Activated CD4-positive, alpha-beta memory T cell treated with anti-CD3 and anti-CD28 coated beads for 36 hours (primary cell): Measurements from ENCODE around the gene PAM16. TPM values are rescaled to one million over a fixed set of nuclear protein-coding genes. Genes with fewer than 3 reads are reported as not detected.
"Not testable (repeated sequence)": the region's sequence is repeated elsewhere in the genome, so short reads cannot be mapped to it uniquely, and the experiment has no call there.

Experiments
- CTCF ChIA-PET: fragments of 350-600 bp; sonication (Branson Sonifier 250); formaldehyde crosslinking; loops from one replicate; lab custom pipeline; 2021; ENCODE audit warnings: antibody characterized with exemption, inconsistent platforms; lab: Charles Lee
- POLR2A ChIA-PET: fragments of 350-600 bp; sonication (Branson Sonifier 250); formaldehyde crosslinking; loops from one replicate; lab custom pipeline; 2021; ENCODE audit warnings: antibody characterized with exemption; lab: Charles Lee
- DNase-seq: peaks from one replicate; pipeline ENCODE4 v3.0.0-alpha.2; 2020
- H3K27ac Mint-ChIP-seq: one replicate; pipeline ENCODE4 v1.8.0; 2021; ENCODE audit warnings: mixed read lengths
- H3K27me3 Mint-ChIP-seq: one replicate; pipeline ENCODE4 v1.8.0; 2021; ENCODE audit warnings: mixed read lengths
- H3K36me3 Mint-ChIP-seq: one replicate; pipeline ENCODE4 v1.8.0; 2021; ENCODE audit warnings: mixed read lengths
- H3K4me1 Mint-ChIP-seq: one replicate; pipeline ENCODE4 v1.8.0; 2021; ENCODE audit warnings: low read depth, mixed read lengths
- H3K4me3 Mint-ChIP-seq: one replicate; pipeline ENCODE4 v1.8.0; 2021; ENCODE audit warnings: mild to moderate bottlenecking, mixed read lengths
- H3K9me3 Mint-ChIP-seq: one replicate; pipeline ENCODE4 v1.8.0; 2021; ENCODE audit warnings: mixed read lengths
- intact Hi-C: fragments of 100-400 bp; cut with micrococcal nuclease; formaldehyde crosslinking; loops from one replicate; pipeline ENCODE4 v1.15.1; 2023
- total RNA-seq, 2 experiments: library from RNA; stranded (reverse); gene quantifications; one replicate each; pipeline ENCODE4 v1.2.3, GENCODE V29; 2021

PAM16 gene
- total RNA-seq = 10 to 100 TPM; 52.8 to 63.4 TPM

- Mint-ChIP-seq H3K4me1 (peaks cover 29% of the 10 kb centered on the region), H3K36me3 (peaks cover 6% of the 10 kb centered on the region), H3K27me3 (no peaks in the 10 kb centered on the region), H3K27ac (peak within 1 kb of the TSS; percentile 89), H3K4me3 (peak within 1 kb of the TSS; percentile 97), H3K9me3 (no peaks in the 10 kb centered on the region)
- intact Hi-C loops = loop anchor here (1.0 to 2.0 kb wide), 2 partner anchors 44 to 417 kb away; no protein-coding TSS in a partner anchor
- peak; percentile 99 for DNase-seq
- CTCF ChIA-PET = interaction anchor here (0.7 to 4.6 kb wide), 6 partner anchors 9 to 97 kb away, joined by 3 to 22 read pairs (median 5); no protein-coding TSS in a partner anchor
- POLR2A ChIA-PET = interaction anchor here (0.9 to 1.0 kb wide), 3 partner anchors 52 to 64 kb away, joined by 3 to 5 read pairs (median 3); no protein-coding TSS in a partner anchor
Measured at GRCh38 chr16:4350787-4351659, at the start of gene PAM16. Gene PAM16, minus strand, starts transcription at chr16:4351321. Its CDS starts 87 bp downstream, at chr16:4351234.

- H3K36me3 Mint-ChIP-seq = peaks cover 17% of the 10 kb centered on the region
Measured at GRCh38 chr16:4399001-4399730, 48.0 kb upstream of the PAM16 start.

GRCh38 chr16:4395055-4395726, 44.1 kb upstream of the PAM16 start:
- DNase-seq = no peak
- intact Hi-C loops = no loop called here
- Mint-ChIP-seq H3K4me1 (no peaks in the 10 kb centered on the region), H3K36me3 (peaks cover 10% of the 10 kb centered on the region), H3K27me3 (no peaks in the 10 kb centered on the region), H3K27ac (no peak overlapping the region), H3K9me3 (no peaks in the 10 kb centered on the region), H3K4me3 (no peak overlapping the region)
- ChIA-PET POLR2A (no interaction called here), CTCF (interaction anchor here (3.3 kb wide), 1 partner anchor 8 kb away, joined by 33 read pairs; no protein-coding TSS in a partner anchor)

More at GRCh38 chr16:4399001-4399730, 48.0 kb upstream of the PAM16 start:
- no peak for DNase-seq
- Mint-ChIP-seq H3K9me3 (no peaks in the 10 kb centered on the region), H3K4me3 (no peak overlapping the region), H3K27me3 (no peaks in the 10 kb centered on the region), H3K4me1 (no peaks in the 10 kb centered on the region), H3K27ac (no peak overlapping the region)
- POLR2A ChIA-PET = interaction anchor here (0.7 kb wide), 1 partner anchor 154 kb away, joined by 3 read pairs; no protein-coding TSS in a partner anchor
- CTCF ChIA-PET = interaction anchor here (7.7 kb wide), 1 partner anchor 15 kb away, joined by 67 read pairs; the partner anchor contains the start of gene CORO7
- intact Hi-C loops = no loop called here

- peaks cover 10% of the 10 kb centered on the region for H3K36me3 Mint-ChIP-seq
- H3K9me3 Mint-ChIP-seq, H3K27me3 Mint-ChIP-seq, DNase-seq, intact Hi-C loops, H3K27ac Mint-ChIP-seq, POLR2A ChIA-PET, H3K4me1 Mint-ChIP-seq, H3K4me3 Mint-ChIP-seq: not testable (repeated sequence)
- CTCF ChIA-PET = interaction anchor here (3.3 kb wide), 1 partner anchor 9 kb away, joined by 33 read pairs; no protein-coding TSS in a partner anchor
Measured at GRCh38 chr16:4393850-4394249, 42.7 kb upstream of the PAM16 start.

GRCh38 chr16:4393240-4393600, 42.1 kb upstream of the PAM16 start:
- no peaks in the 10 kb centered on the region for H3K9me3 Mint-ChIP-seq
- intact Hi-C loops = no loop called here
- no peaks in the 10 kb centered on the region for H3K27me3 Mint-ChIP-seq
- H3K36me3 Mint-ChIP-seq = peaks cover 10% of the 10 kb centered on the region
- H3K4me3 Mint-ChIP-seq = no peak overlapping the region
- no peak for DNase-seq
- ChIA-PET POLR2A (no interaction called here), CTCF (interaction anchor here (3.3 kb wide), 1 partner anchor 10 kb away, joined by 33 read pairs; no protein-coding TSS in a partner anchor)
- no peaks in the 10 kb centered on the region for H3K4me1 Mint-ChIP-seq
- no peak overlapping the region for H3K27ac Mint-ChIP-seq

GRCh38 chr16:4392382-4393239, 41.5 kb upstream of the PAM16 start:
- H3K9me3 Mint-ChIP-seq = no peaks in the 10 kb centered on the region
- H3K4me3 Mint-ChIP-seq = no peak overlapping the region
- no peaks in the 10 kb centered on the region for H3K4me1 Mint-ChIP-seq
- peaks cover 10% of the 10 kb centered on the region for H3K36me3 Mint-ChIP-seq
- ChIA-PET CTCF (interaction anchor here (3.3 kb wide), 1 partner anchor 11 kb away, joined by 33 read pairs; no protein-coding TSS in a partner anchor), POLR2A (no interaction called here)
- H3K27me3 Mint-ChIP-seq = no peaks in the 10 kb centered on the region
- H3K27ac Mint-ChIP-seq = no peak overlapping the region
- intact Hi-C loops = no loop called here
- DNase-seq = no peak

GRCh38 chr16:4391631-4392381, 40.7 kb upstream of the PAM16 start:
- Mint-ChIP-seq H3K9me3 (no peaks in the 10 kb centered on the region), H3K4me3 (no peak overlapping the region), H3K27ac (no peak overlapping the region), H3K36me3 (peaks cover 10% of the 10 kb centered on the region), H3K4me1 (no peaks in the 10 kb centered on the region), H3K27me3 (no peaks in the 10 kb centered on the region)
- DNase-seq = no peak
- POLR2A ChIA-PET = no interaction called here
- intact Hi-C loops = no loop called here
- CTCF ChIA-PET = interaction anchor here (0.9 to 3.3 kb wide), 3 partner anchors 11 to 33 kb away, joined by 3 to 33 read pairs (median 15); no protein-coding TSS in a partner anchor

GRCh38 chr16:4390266-4391260, 39.4 kb upstream of the PAM16 start:
- peaks cover 7% of the 10 kb centered on the region for H3K36me3 Mint-ChIP-seq
- H3K4me3 Mint-ChIP-seq = no peak overlapping the region
- no peaks in the 10 kb centered on the region for H3K4me1 Mint-ChIP-seq
- H3K27ac Mint-ChIP-seq = no peak overlapping the region
- ChIA-PET CTCF (interaction anchor here (3.2 kb wide), 1 partner anchor 13 kb away, joined by 15 read pairs; no protein-coding TSS in a partner anchor), POLR2A (no interaction called here)
- H3K27me3 Mint-ChIP-seq = no peaks in the 10 kb centered on the region
- no peak for DNase-seq
- intact Hi-C loops = no loop called here
- no peaks in the 10 kb centered on the region for H3K9me3 Mint-ChIP-seq

- POLR2A ChIA-PET = no interaction called here
- intact Hi-C loops = no loop called here
- H3K27me3 Mint-ChIP-seq = no peaks in the 10 kb centered on the region
- no peak overlapping the region for H3K4me3 Mint-ChIP-seq
- H3K36me3 Mint-ChIP-seq = peaks cover 5% of the 10 kb centered on the region
- no peak overlapping the region for H3K27ac Mint-ChIP-seq
- no peaks in the 10 kb centered on the region for H3K9me3 Mint-ChIP-seq
- no peaks in the 10 kb centered on the region for H3K4me1 Mint-ChIP-seq
- CTCF ChIA-PET = interaction anchor here (3.2 kb wide), 1 partner anchor 14 kb away, joined by 15 read pairs; no protein-coding TSS in a partner anchor
- DNase-seq = no peak
Measured at GRCh38 chr16:4389051-4389955, 38.2 kb upstream of the PAM16 start.
